Prostate gland (tissue), 2 donors: Measurements from ENCODE around the gene VSIG10L.

Experiments
- CTCF ChIP-seq, 4 experiments: fragments of 200-600 bp in 2 of 4; fragments of 450-650 bp in 2 of 4; sonication (generic) in 2 of 4; IDR thresholded peaks; 1 replicate in 3 of 4; 2 replicates in 1 of 4; pipeline ENCODE4 v1.5.1; 2016 to 2019; ENCODE audit warnings: antibody characterized with exemption in 4 of 4, mild to moderate bottlenecking in 2 of 4, moderate library complexity in 2 of 4
- POLR2AphosphoS5 ChIP-seq: sonication (generic); formaldehyde crosslinking; IDR thresholded peaks from one replicate; pipeline ENCODE4 v1.6.1; 2017; ENCODE audit warnings: antibody characterized with exemption

GRCh38 chr19:51296336-51297093 lies 45.4 kb downstream of the VSIG10L start:
- no peak for TF ChIP-seq CTCF (IDR thresholded peaks at IDR 0.05)
- TF ChIP-seq POLR2AphosphoS5 = no peak
